ENCODE results near the gene BCLAF1.
"Not testable (repeated sequence)": the region's sequence is repeated elsewhere in the genome, so short reads cannot be mapped to it uniquely, and the experiment has no call there.

The BCLAF1 gene

GRCh38 chr6:136309729-136310311 lies 20.2 kb upstream of the BCLAF1 start:
- no peak for DNase-seq (ENCODE audit: low read depth in 3 of 3)

GRCh38 chr6:136309171-136309570 lies 19.5 kb upstream of the BCLAF1 start:
- DNase-seq (ENCODE audit: low read depth in 3 of 3): no peak

- not testable (repeated sequence) for DNase-seq (ENCODE audit: low read depth in 3 of 3)
Measured at GRCh38 chr6:136308469-136308868, 18.8 kb upstream of the BCLAF1 start.

GRCh38 chr6:136307351-136307750 lies 17.7 kb upstream of the BCLAF1 start:
- no peak for DNase-seq (ENCODE audit: low read depth in 3 of 3)

GRCh38 chr6:136306466-136306865 lies 16.8 kb upstream of the BCLAF1 start:
- DNase-seq (ENCODE audit: low read depth in 3 of 3): no peak

- DNase-seq (ENCODE audit: low read depth in 3 of 3): no peak
Measured at GRCh38 chr6:136304410-136304809, 14.8 kb upstream of the BCLAF1 start.

- no peak for DNase-seq (ENCODE audit: low read depth in 3 of 3)
Measured at GRCh38 chr6:136303516-136303915, 13.9 kb upstream of the BCLAF1 start.

GRCh38 chr6:136294621-136295020 lies 5.0 kb upstream of the BCLAF1 start:
- DNase-seq (ENCODE audit: low read depth in 3 of 3): no peak

GRCh38 chr6:136290410-136291010 lies 864 bp upstream of the BCLAF1 start:
- peak; percentile 34 to 58 (median 56) for DNase-seq (ENCODE audit: low read depth in 3 of 3)

- DNase-seq (ENCODE audit: low read depth in 3 of 3): peak; percentile 84 to 90 (median 88)
Measured at GRCh38 chr6:136289327-136289578, 393 bp downstream of the BCLAF1 start.

- peak; percentile 63 to 79 (median 77) for DNase-seq (ENCODE audit: low read depth in 3 of 3)
Measured at GRCh38 chr6:136288566-136289326, 900 bp downstream of the BCLAF1 start.

- no peak for DNase-seq (ENCODE audit: low read depth in 3 of 3)
Measured at GRCh38 chr6:136284909-136285308, 4.7 kb downstream of the BCLAF1 start.

- DNase-seq (ENCODE audit: low read depth in 3 of 3): no peak
Measured at GRCh38 chr6:136282906-136283305, 6.7 kb downstream of the BCLAF1 start.

GRCh38 chr6:136280032-136280609 lies 9.5 kb downstream of the BCLAF1 start:
- DNase-seq (ENCODE audit: low read depth in 3 of 3): no peak

GRCh38 chr6:136274062-136274461 lies 15.6 kb downstream of the BCLAF1 start:
- no peak for DNase-seq (ENCODE audit: low read depth in 3 of 3)

GRCh38 chr6:136265101-136265500 lies 24.5 kb downstream of the BCLAF1 start:
- DNase-seq (ENCODE audit: low read depth in 3 of 3): no peak

- DNase-seq (ENCODE audit: low read depth in 3 of 3): no peak
Measured at GRCh38 chr6:136262940-136263339, 26.7 kb downstream of the BCLAF1 start.

- DNase-seq (ENCODE audit: low read depth in 3 of 3): no peak
Measured at GRCh38 chr6:136254851-136255466, 34.7 kb downstream of the BCLAF1 start.

- no peak for DNase-seq (ENCODE audit: low read depth in 3 of 3)
Measured at GRCh38 chr6:136253734-136254133, 35.9 kb downstream of the BCLAF1 start.

- DNase-seq (ENCODE audit: low read depth in 3 of 3): no peak
Measured at GRCh38 chr6:136252441-136252840, 37.2 kb downstream of the BCLAF1 start.

- DNase-seq (ENCODE audit: low read depth in 3 of 3): no peak
Measured at GRCh38 chr6:136251394-136251793, 38.3 kb downstream of the BCLAF1 start.

GRCh38 chr6:136250686-136251008 lies 39.0 kb downstream of the BCLAF1 start:
- no peak for DNase-seq (ENCODE audit: low read depth in 3 of 3)
